Endothelial cell of umbilical vein (primary cell): ENCODE measurements around the gene DMRT3. TPM values are rescaled to one million over a fixed set of nuclear protein-coding genes. Genes with fewer than 3 reads are reported as not detected.

Experiments
- BruUV-seq: library from RNA; stranded (reverse); fragments of 400-500 nt; replicated peaks from 2 replicates; lab custom pipeline; 2021; lab: Mats Ljungman, UMichigan
- CTCF ChIA-PET: fragments of 300-600, 350-600 bp; sonication (Branson Sonifier 250); formaldehyde crosslinking; loops from one replicate; lab custom pipeline; 2021; ENCODE audit warnings: antibody characterized with exemption, inconsistent platforms; lab: Charles Lee
- POLR2A ChIA-PET: fragments of 300-600, 350-600 bp; sonication (Branson Sonifier 250); formaldehyde crosslinking; loops from one replicate; lab custom pipeline; 2021; ENCODE audit warnings: antibody characterized with exemption, inconsistent platforms; lab: Charles Lee
- DNase-seq: peaks from one replicate; pipeline ENCODE4 v3.0.0-alpha.2; 2011; ENCODE audit warnings: low read depth, low spot score
- FAIRE-seq: peaks from 2 replicates; lab custom pipeline; 2011; peaks lifted over from hg19 to GRCh38; lab: Jason Lieb, UNC
- H2AFZ ChIP-seq: 2 replicates; pipeline ENCODE4 v1.6.0; 2012; ENCODE audit warnings: low read depth, low read length, control low read depth, inconsistent platforms
- H3K27ac ChIP-seq: 2 replicates; pipeline ENCODE4 v1.5.1; 2011; ENCODE audit warnings: low read depth, mild to moderate bottlenecking, control low read depth, low read length, moderate library complexity; ENCODE audit not compliant: insufficient read depth
- H3K27me3 ChIP-seq, 2 experiments: 2 replicates each; pipeline versions ENCODE4 v1.6.0 to v1.6.1; 2011; ENCODE audit warnings: low read length in 2 of 2, mixed read lengths in 1 of 2; ENCODE audit not compliant: control insufficient read depth in 2 of 2, insufficient read depth in 2 of 2
- H3K36me3 ChIP-seq, 2 experiments: 2 replicates in 1 of 2; 3 replicates in 1 of 2; pipeline ENCODE4 v1.5.1; 2011; ENCODE audit warnings: low read length in 2 of 2, mild to moderate bottlenecking in 1 of 2, moderate library complexity in 1 of 2; ENCODE audit not compliant: control insufficient read depth in 2 of 2, insufficient read depth in 2 of 2; ENCODE audit errors: extremely low read depth in 1 of 2
- H3K4me1 ChIP-seq: 3 replicates; pipeline ENCODE4 v1.5.1; 2011; ENCODE audit warnings: mild to moderate bottlenecking, low read length; ENCODE audit not compliant: control insufficient read depth, insufficient read depth; ENCODE audit errors: extremely low read depth
- H3K4me2 ChIP-seq: 2 replicates; pipeline ENCODE4 v1.6.1; 2011; ENCODE audit warnings: low read length, control low read depth, mixed read lengths; ENCODE audit not compliant: insufficient read depth
- H3K4me3 ChIP-seq, 3 experiments: fragments of 200-600 bp in 1 of 3; sonication (generic), shearing (Covaris generic) in 1 of 3; replicated peaks in 1 of 3; 2 replicates each; pipeline ENCODE4 v1.5.1; 2011 to 2016; ENCODE audit warnings: control low read depth in 3 of 3, low read length in 3 of 3, mild to moderate bottlenecking in 2 of 3, inconsistent platforms in 1 of 3, low read depth in 1 of 3, moderate library complexity in 1 of 3; ENCODE audit not compliant: insufficient read depth in 1 of 3
- H3K79me2 ChIP-seq: 2 replicates; pipeline ENCODE4 v1.6.0; 2012; ENCODE audit warnings: low read length, inconsistent platforms; ENCODE audit not compliant: control insufficient read depth, insufficient read depth
- H3K9ac ChIP-seq: replicated peaks from 2 replicates; pipeline ENCODE3; 2011; ENCODE audit warnings: low read length, control low read depth; ENCODE audit not compliant: insufficient read depth; ENCODE audit errors: extremely low read depth
- H3K9me1 ChIP-seq: replicated peaks from 3 replicates; pipeline ENCODE4 v1.6.0; 2011; ENCODE audit warnings: mild to moderate bottlenecking, low read length; ENCODE audit not compliant: control insufficient read depth, insufficient read depth; ENCODE audit errors: extremely low read depth
- H3K9me3 ChIP-seq: replicated peaks from 2 replicates; pipeline ENCODE4 v1.5.1; 2012; ENCODE audit warnings: low read length, inconsistent platforms; ENCODE audit not compliant: control insufficient read depth, insufficient read depth
- H4K20me1 ChIP-seq: replicated peaks from 2 replicates; pipeline ENCODE3; 2011; ENCODE audit warnings: mild to moderate bottlenecking, low read length; ENCODE audit not compliant: control insufficient read depth, insufficient read depth; ENCODE audit errors: extremely low read depth
- CTCF ChIP-seq, 2 donors: IDR thresholded peaks; 1 replicate in 1 of 2; 2 replicates in 1 of 2; pipeline ENCODE4 v1.5.1; 2011; ENCODE audit warnings: low read length in 2 of 2, mild to moderate bottlenecking in 2 of 2, moderate library complexity in 2 of 2, control low read depth in 1 of 2, inconsistent platforms in 1 of 2, low read depth in 1 of 2; ENCODE audit not compliant: insufficient read depth in 1 of 2; ENCODE audit errors: extremely low read depth in 1 of 2
- EZH2 ChIP-seq: IDR thresholded peaks from 2 replicates; pipeline ENCODE4 v1.6.1; 2012; ENCODE audit warnings: borderline replicate concordance, low read depth, mild to moderate bottlenecking, moderate library complexity, low read length, inconsistent platforms; ENCODE audit not compliant: severe bottlenecking
- FOS ChIP-seq: IDR thresholded peaks from 2 replicates; pipeline ENCODE4 v1.6.1; 2011; ENCODE audit warnings: mild to moderate bottlenecking, low read length, moderate library complexity, borderline replicate concordance; ENCODE audit not compliant: insufficient read depth
- GATA2 ChIP-seq: IDR thresholded peaks from 2 replicates; pipeline ENCODE4 v1.7.0; 2011; ENCODE audit warnings: low read depth, mild to moderate bottlenecking, moderate library complexity, mixed read lengths, low read length; ENCODE audit not compliant: insufficient read length, insufficient read depth
- JUN ChIP-seq: IDR thresholded peaks from 2 replicates; pipeline ENCODE4 v1.6.1; 2011; ENCODE audit warnings: borderline replicate concordance, low read depth; ENCODE audit not compliant: insufficient read length, insufficient read depth
- MAX ChIP-seq: IDR thresholded peaks from 2 replicates; pipeline ENCODE4 v1.6.1; 2011; ENCODE audit not compliant: insufficient read depth, insufficient read length
- MYC ChIP-seq: IDR thresholded peaks from one replicate; pipeline ENCODE4 v1.6.1; 2011; ENCODE audit warnings: mild to moderate bottlenecking, low read depth, low read length
- POLR2A ChIP-seq: IDR thresholded peaks from 2 replicates; pipeline ENCODE4 v1.6.1; 2012; ENCODE audit warnings: low read depth, mild to moderate bottlenecking, control low read depth, low read length
- POLR2AphosphoS5 ChIP-seq: IDR thresholded peaks from 2 replicates; pipeline ENCODE4 v1.6.1; 2012; ENCODE audit warnings: low read depth, mild to moderate bottlenecking, control low read depth, low read length, moderate library complexity; ENCODE audit not compliant: insufficient read depth
- dilution Hi-C: fragments of 300-500 bp; cut with MboI; formaldehyde crosslinking; loops from one replicate; pipeline ENCODE4 v1.15.0; 2019; ENCODE audit warnings: low sequenced_read_pairs; ENCODE audit not compliant: extremely low pct_ligation_motif_present
- intact Hi-C: fragments of 100-400 bp; cut with micrococcal nuclease; formaldehyde crosslinking; loops from one replicate; pipeline ENCODE4 v1.10.0; 2022
- polyA plus RNA-seq, 4 experiments: library from polyadenylated mRNA; depleted of rRNA in 3 of 4; stranded (reverse) in 3 of 4; unstranded in 1 of 4; fragments of >200 nt; gene quantifications; 2 replicates each; pipeline versions ENCODE4 v1.2.1 to v1.2.3, GENCODE V29; 2011 to 2012; ENCODE audit warnings: missing spikeins in 1 of 4
- total RNA-seq: library from RNA; stranded (reverse); gene quantifications from 2 replicates; pipeline ENCODE4 v1.2.3, GENCODE V29; 2021

Gene DMRT3
- total and polyA plus RNA-seq, 2 donors (not counting 3 experiments of a cell fraction or from before 2014, with no cell fraction given) = not detected

GRCh38 chr9:966870-967269, 9.6 kb upstream of the DMRT3 start:
- DNase-seq (no peak), FAIRE-seq (no peak)
- Histone ChIP-seq H3K36me3 (no peaks in the 10 kb centered on the region), H3K4me3 (no peak overlapping the region), H3K9me3 (no peaks in the 10 kb centered on the region), H2AFZ (no peak overlapping the region), H3K27me3 (peaks cover 51 to 76% of the 10 kb centered on the region in 2 experiments), H4K20me1 (no peaks in the 10 kb centered on the region), H3K27ac (no peak overlapping the region), H3K9ac (no peak overlapping the region), H3K4me1 (no peaks in the 10 kb centered on the region), H3K9me1 (no peaks in the 10 kb centered on the region), H3K79me2 (no peaks in the 10 kb centered on the region), H3K4me2 (no peak overlapping the region)
- no TSS peak for BruUV-seq
- no peak for TF ChIP-seq EZH2
- no peak for TF ChIP-seq MYC
- no peak for TF ChIP-seq POLR2AphosphoS5
- TF ChIP-seq FOS = no peak
- TF ChIP-seq MAX = no peak
- TF ChIP-seq GATA2 = no peak
- no peak for TF ChIP-seq POLR2A
- TF ChIP-seq JUN = no peak
- no peak for TF ChIP-seq CTCF (IDR thresholded peaks at IDR 0.05; ENCODE audit: extremely low read depth in 1 of 2, insufficient read depth in 1 of 2, low read depth in 1 of 2, low read length in 2 of 2)
- POLR2A ChIA-PET = interaction anchor here (0.7 kb wide), 1 partner anchor 43 kb away, joined by 3 read pairs; no protein-coding TSS in a partner anchor
- dilution Hi-C loops (no loop called here), intact Hi-C loops (no loop called here)
- CTCF ChIA-PET = interaction anchor here (0.8 to 1.3 kb wide), 2 partner anchors 8 to 38 kb away, joined by 3 read pairs; no protein-coding TSS in a partner anchor
